Stimulated activated naive CD4-positive, alpha-beta T cell (primary cell): Measurements from ENCODE around the gene RASSF5.

Source experiments
- DNase-seq, 6 experiments: peaks; one replicate each; lab custom pipeline; 2025; lab: John Stamatoyannopoulos, UW

RASSF5 gene

DNA sequence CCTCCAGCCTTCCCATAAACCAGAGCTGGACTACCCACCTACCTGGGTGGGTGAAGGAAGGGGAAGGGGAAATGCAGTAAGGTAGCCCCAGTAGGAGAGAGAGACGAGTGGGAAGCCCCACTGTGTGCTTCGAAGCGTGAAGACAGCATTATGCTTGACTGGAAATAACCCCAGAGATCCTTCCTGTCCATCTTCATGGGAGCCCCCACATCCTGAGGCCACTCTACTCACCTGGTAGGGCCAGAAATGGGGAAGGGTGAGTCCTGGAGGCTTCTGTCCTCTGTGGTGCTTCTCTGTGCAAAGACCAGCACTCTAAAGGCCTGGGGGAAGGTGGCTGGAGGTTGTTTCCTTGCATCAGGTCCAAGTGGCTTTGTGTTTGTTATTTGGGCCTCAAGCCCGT is 10.0 kb upstream of the RASSF5 start:
- no peak for DNase-seq

DNA sequence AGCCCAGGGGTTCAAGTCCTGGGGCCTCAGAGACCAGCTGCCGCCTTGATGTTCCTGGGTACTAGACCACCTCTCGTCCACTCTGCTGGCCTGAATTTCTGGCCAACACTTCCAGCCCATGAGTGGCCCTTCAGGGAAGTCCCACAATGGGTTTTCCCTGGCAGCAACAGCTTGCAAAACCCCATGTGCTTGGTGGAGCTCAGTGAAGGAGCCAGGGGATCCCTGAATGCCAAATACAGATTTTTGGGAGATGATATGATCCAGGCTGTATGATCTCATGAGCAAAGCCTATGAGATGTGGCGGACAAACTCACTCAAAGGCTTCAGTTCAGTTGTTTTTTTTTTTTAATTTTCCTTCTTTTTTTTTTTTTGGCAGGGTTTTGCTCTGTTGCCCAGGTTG is 9.6 kb upstream of the RASSF5 start:
- DNase-seq: no peak

DNA sequence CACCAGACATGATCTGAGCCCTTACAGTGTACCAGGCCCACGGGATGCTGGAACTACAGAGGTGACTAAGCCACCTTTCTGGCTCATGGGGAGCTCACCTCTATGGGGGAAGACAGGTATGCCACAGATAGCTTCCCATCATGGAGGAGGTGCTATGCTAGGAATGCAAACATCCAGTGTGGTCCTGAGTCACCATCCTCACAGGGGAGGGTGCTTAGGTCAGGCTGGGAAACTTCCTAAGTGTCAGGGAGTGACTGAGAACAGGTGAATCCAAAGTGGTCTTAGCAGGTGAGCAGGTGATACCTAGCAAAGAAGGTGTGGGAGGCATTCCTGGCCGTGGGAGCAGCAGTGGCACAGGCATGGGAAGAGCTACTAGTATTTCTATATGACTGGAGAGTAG is 8.6 kb upstream of the RASSF5 start:
- DNase-seq: no peak

DNA sequence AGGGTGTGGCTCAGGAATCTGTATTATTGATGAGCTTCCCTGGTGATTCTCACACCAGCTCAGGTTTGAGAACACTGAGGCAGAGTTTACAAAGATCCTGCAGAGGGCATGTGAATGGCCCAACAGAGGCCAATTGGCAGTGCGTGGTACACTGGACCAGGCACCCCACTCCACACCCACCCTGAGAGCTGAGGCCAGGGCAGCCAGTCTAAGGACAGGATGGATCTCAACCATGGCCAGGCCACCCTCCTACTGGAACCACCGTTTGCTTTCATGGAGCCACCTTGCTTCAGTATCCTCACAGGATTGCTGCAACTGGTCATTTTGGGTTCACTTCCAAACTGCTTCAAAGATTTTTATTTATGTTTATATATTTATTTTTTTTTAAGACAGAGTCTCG is 7.3 kb upstream of the RASSF5 start:
- DNase-seq: no peak

DNA sequence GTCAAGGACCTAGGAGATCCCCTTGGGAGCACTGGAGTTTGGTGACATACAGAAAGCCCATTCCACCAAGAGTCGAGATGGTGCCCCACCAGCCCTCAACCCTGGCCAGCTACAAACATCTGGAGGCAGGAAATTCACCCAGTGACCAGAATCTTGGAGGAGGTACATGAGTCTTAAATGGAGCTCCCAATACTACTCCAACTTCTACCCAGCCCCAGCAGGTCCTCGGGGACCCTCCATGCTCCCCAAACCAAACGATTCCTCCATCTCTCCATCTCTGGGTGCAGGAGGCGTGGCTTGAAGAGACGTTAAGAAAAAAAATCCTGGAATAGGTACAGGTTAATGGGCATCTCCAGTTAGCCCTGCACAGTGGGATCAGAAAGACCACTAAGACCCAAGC is 5.5 kb upstream of the RASSF5 start:
- DNase-seq: no peak

DNA sequence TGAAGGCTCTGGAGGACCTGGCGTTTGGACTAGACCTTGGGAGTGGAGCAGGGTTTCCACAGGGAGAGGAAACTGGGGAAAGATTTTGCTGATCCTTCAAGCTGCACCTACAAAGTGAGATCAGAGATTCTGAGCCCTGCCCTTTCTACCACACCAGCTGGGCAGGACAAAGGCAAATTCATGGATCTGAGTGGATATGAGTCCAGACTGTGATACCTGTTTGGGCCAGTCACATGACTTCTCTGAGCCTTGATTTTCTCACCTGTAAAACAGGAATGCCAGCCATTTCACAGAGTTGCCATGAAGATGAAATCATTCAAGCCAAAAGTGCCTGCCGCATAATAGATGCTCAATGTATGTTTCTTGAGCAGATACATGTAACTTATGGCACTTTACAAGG is 4.9 kb upstream of the RASSF5 start:
- no peak for DNase-seq

DNA sequence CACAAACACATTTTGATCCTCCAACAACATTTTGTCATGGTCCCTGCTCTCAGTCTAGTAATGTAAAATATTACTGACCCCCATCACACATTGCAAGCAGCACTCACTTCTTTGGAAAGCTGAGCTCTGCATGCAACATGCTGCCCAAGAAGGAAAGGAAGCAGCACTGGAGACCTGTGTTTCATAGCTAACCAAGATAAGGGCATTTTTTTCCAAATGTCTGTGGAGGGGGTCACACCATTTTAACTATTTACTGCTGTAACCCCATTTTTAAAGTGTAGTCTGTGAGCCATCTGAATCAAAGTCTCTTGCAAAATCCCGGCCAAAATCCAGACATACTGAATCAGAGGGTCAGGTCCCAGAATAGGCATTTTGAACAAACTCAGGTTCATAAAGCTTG is 4.5 kb upstream of the RASSF5 start:
- no peak for DNase-seq

DNA sequence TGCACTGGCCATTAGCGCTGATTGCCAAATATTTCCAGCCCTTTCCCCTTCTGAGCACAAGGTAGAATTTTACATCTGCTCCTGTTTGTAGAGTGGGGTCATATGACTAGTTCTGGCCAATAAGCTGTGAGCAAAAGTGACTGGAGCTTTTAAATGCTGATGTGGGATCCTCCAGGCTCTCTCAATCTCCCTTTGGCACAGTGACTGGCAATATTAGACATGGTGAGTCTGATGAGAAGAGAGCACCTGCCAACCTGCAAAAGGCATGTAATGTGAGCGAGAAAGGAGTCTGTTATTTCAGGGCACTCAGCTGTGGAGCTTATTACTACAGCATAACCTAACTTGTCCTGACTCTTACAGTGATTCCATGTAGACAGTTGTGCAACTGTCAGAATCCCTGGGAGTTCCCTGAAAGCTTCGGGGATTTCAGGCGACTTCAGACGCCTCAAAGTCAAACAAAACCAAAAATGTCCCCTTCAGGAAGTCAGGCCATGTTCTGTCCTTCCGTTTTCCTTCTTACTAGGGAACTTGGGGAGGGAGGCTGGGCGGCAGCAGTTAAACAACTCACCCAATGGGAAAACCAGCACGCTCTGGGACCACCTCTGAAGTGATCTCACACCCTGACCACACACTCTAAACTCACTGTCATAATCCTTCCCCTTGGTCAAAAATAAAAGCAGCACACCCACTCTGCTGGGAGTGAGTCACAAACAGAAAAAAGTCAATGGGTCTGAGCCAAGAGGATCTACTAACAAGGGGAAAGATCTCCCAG is 3.6 kb upstream of the RASSF5 start:
- DNase-seq: no peak

DNA sequence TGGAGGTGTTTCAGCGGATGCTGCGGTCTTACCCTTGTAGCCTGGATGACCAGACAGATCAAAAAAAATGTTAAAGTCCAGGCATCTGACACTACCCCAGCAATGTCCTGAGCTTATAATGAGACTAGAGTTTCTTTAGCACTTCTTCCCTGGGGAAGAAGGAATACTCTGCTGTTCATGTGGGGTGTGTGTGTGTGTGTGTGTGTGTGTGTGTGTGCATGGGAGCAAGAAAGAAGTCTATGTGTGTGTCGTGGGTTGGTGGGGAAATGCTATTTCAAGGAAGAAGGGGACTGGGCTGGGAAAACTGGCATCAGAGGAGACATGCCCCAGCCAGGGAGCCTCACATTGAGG is 3.0 kb upstream of the RASSF5 start:
- DNase-seq: no peak

DNA sequence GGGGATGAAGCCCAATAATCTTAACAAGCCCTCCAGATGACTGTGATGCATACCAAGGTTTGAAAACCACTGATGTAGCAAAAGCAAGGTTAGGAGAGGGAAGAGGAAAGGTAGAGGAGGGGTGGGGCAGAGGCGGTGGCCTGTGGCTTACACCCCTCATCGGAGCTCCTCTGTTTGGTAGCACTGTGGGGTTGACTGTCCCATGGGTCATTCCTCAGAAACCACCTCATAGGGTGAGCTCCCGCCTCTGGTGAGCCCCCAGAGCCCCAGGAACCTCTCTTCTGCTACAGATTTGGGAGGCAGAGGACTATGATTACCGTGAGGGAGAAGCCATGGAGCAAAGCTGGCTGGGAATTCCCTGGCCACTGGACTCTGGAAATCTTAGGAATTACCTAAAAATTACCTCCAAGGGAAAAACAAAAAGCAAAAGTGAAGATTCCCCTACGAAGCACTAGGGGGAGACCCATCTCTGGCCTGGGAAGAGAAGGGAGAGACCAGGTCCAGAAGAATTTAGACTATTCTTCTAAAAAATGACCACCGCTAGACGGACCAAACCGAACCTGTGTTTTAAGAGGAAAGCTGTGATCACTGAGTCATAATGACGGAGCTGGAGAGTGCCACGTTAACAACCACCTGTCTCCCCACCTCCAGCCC is 1.5 kb upstream of the RASSF5 start:
- no peak for DNase-seq

DNA sequence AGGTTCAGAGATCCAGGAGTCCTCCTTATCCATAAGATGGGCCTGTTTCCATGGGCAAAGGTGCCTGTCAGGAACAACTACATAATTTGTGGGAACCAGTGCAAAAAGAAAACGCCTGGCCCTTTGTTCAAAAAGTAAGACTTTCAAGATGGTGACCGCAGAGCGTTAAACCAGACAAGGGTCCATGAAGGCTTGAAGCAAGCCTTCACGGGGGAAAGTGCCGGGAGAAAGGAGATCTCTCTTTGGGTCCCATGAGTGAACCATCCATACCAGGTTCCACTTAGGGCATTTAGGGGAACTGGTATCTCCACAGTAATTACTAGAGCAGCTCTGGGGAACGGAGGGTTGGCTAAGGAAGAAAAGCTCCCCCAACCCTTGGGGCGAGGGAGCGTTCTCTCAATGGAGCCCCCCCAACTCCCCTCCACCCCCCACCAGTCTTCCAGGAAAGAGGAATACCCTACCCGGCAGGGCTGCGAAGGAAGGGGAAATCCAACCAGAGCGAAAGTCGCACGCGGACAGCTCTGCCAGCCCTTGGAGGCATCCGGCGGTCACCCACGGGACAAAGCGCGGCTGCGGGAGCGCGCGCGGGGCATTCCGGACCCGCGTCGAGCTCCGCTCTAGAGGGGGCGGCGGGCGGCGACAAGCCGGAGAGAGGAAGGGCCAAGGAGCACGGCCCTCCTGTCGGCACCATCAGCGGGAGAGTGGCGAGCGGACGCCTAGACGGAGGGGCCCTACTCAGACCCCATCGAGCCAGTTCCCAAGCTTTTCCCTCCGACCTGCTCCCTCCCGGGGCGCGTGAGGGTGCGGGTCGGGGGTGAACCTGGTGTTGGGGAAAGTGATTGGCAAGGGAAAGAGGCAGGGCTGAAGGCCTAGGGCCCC is 687 bp upstream of the RASSF5 start:
- DNase-seq: no peak

DNA sequence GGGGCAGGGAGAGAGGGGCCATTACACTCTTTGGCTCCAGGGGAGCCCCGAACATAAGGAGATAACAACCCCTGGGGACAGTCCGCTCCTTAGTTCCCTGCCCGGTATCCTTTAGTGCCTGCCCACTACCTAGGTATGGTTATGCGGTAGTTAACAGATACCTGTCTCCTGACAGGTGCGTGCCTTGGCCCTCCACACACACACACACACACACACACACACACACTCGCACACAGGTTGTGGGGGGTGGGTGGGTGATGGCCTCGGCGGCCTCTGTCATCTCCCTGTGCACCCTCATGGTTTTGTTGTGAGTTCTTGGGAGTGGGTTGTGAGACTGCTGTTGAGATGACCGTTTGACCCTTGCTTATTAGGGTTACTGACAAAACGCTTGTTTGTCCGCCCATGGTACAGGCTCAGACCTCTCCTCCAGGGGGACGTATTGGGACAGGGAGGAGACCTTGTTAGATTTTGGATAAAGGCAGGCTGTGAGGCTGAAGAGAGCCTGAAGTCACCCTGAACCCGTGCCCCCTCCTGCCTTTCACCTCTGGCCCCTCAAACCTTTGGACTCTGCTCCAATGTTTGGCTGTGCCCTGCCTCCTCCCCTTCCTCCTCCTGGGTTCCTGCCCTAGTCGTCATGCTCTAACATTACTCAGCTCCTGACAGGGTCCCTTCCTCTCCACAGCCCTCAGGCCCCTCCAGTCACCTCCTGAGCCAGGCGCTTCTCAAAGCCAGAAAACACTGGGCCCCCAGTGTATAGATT is 979 bp downstream of the RASSF5 start:
- peak in 1 of 6 experiments; percentile 8 for DNase-seq

DNA sequence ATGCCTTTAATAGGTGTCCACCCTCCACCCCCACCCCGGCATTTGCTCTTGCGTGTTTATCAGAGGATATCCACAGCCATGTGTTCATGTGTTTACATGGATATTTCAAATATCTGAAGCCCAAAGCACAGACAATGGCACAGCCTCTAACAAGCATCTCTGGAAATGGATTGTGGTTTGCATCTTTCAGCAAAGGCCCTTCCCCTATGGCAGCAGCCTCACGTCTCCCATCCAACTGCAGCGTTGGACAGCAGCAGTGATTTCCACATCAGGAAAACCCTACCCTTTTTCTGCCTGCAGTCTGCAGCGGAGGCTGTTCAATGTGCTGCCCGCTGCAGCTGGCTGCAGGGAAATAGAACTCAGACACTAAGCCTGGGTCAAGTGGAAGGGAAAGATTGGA is 1.6 kb downstream of the RASSF5 start:
- no peak for DNase-seq

DNA sequence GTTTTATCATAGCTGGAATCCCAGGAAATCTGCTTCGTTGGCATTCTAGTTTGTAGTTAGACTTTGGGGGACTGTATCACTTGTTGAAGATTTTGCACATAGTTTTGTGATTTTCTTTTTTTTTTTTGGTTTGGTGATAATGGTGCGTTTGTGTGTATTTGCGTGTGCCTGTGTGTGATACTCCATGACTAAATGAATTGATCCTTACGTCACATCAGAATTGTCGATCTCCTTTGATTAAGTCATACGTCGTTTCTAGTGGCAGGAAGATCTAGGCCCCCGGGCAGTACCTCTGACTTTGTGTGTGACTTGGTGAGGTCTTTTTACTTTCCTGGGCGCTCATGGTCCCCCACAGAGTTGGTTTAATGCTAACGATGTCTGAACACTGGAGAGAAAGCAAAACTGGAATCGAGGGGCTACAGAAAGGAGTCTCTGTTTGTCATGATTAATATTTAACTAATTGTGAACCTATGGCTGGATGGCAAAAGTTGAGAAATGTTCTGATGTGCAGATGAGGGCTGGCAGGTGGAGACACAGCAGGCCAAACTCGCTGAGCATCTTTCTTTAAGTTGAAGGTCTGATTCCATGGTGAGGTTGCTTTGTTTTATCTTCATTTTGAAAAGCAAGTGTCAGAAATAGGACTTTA is 2.4 kb downstream of the RASSF5 start:
- DNase-seq: no peak

DNA sequence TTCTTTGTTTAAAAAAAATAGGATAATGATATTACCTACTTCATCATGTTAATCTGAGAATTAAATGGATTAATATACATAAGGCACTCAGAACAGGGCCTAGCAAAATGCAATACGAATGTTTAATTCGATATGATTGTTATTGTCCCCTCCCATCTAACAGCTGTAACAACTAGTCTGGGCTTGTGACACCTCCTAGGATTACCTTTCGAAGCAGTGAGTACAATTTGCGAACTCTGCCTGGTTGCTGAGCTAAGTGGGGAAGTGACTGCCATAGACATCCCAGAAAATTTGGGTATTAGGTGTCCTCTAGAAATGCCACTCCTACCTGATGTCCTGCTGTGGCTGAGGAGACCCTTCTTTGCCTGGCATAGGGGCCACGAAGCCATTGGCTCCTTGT is 3.0 kb downstream of the RASSF5 start:
- no peak for DNase-seq

DNA sequence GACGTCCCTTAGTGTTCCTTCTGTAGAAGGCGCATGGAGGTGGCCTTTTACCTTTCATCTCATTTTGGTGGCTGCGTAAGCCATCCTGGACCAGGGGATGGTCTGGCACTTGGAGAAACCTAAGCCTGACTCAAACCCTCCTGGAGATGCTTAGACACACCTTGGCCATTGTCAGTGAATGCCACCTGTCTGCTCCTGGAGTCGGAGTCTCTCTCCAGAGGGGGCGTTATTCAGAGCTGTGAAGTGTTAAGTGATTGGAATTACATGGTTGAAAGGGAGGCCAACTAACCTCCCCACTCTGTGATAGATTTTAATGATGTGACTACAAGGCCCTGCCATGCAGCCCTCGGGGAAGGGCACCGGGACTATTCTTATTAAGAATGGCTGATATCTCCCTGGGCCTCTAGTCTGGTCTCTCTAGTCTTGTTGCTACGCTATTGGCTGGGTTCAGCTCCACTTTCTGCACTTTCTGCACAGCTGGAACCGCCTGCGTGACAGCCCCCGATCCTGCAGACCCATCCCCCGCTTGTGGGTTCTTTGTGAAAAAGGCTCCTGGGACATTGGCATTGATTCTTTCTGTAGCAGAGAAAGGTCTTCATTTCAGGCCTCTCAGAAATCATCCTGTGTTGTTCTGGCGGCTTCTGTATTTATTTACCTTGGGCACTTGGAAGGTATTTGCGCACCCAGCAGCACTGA is 4.2 kb downstream of the RASSF5 start:
- no peak for DNase-seq

DNA sequence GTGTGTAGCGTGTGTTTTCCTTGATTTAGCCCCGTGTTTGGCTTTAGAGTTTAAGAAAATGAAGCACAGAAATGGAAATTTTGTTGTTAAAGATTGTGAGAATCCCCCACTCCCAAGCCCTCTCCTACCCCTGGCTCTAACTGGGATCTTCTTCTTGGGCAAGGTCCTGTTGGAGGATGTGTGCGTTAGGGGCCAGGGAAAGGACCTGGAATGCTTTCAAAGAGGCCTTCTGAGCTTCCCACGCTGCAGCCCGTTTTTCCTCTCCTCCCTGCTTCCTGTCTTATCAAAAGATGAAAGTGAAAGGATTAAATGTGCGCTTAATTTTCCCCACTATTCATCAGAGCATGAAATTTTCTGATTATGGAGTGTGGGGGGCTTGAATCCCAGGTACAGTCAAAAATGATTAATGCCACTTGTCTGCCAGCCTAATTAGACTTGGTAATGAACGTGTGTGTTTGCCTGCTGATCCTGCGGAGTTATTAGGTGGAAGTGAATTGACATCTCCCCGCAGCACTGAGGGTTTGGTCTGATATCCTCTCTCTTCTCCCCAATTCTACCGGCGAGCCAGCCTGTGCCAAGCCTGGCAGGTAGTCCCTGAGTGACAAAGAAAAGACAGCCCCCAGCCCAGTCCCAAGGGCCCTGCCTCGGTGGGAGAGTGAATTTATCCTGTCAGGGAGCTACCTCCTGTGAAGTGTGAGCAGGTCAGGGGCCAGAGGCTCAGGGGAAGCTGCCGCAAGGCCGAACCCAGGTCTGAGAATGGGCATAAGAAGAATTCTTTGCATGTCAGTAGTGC is 4.9 kb downstream of the RASSF5 start:
- no peak for DNase-seq

DNA sequence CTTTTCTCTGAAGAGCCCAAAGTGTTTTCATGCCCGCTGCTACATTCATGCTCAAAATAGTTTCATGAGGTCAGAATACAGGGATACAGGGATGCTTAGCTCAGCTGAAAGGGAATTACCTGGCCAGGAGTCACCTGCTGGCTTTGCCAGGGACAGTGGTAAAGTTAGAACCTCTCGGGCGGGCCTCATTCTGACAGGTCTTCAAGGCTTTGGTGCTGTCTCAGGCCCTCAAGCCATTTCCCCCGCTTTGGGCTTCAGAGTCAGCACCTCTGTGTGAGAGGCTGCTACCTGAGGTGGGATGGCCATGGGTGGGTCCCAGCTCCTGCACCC is 5.5 kb downstream of the RASSF5 start:
- no peak for DNase-seq

DNA sequence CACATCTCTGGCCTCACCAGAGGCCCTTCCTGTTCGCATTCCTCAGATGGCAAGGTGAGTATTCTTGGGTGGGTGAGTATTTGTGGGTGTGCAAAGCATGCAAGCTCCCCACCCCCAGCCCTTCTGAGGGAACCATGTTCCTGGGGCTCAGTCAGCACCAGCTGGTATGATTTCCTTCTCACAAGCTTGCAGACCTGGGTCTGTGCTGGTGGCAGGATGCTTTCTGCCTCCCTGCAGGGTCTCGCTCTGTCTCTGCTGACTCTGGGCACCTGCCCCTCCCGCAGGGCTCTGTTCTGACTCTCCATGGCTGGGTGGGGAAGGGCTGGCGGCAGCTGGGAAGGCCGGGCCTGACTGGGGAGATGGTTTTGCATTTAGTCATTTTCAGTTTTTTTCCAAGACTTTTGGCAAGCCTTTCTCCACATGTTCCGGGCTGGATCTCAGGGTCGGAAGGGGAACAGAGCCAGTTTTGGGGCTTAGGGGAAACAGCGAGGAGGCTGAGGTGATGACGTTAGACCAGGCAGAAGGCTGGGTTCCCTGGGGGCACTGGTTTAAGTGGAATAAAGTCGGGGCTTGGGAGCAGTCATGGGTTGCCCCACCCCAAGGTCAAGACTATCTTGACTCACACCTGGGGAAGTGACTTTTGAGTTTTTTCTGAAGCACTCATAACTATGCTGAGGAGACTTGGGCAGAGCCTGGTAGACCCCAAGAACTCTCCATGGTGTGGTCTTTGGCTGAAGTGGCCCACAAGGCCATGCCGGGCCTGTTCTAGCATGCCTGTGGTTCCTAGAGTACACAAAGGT is 6.2 kb downstream of the RASSF5 start:
- DNase-seq: no peak
